Measurements from ENCODE around the gene ABI3BP.

ABI3BP gene

GRCh38 chr3:100976611-100977010, 16.6 kb downstream of the ABI3BP start:
- Histone ChIP-seq H3K27me3 (ENCODE audit: insufficient read depth, low read length) (no peaks in the 10 kb centered on the region), H3K9me3 (ENCODE audit: low read length) (no peaks in the 10 kb centered on the region), H2AFZ (ENCODE audit: low read depth, low read length) (no peak overlapping the region), H3K4me3 (ENCODE audit: low read length) (no peak overlapping the region), H3K4me1 (ENCODE audit: insufficient read depth, low read length) (no peaks in the 10 kb centered on the region), H3K36me3 (ENCODE audit: insufficient read depth, low read length) (no peaks in the 10 kb centered on the region)

DNA sequence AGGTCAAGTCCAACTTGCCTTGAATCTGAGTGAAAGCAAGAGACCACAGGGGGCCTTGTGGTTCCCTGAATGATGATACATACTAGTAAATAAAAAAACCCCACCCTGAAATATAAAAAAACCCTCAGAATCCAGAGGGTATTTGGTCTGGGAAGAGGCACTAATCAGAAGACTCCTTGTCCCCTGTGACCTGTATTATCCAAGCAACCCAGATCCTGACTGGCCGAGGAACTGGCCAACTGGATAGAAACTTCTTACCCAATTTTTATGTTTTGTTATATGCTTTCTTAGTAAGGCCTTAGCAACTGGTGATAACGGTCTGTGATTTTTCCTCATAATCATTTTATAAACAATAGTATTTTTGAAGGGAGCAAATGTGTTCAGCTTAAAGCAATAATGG, 17.5 kb downstream of the ABI3BP start:
- H3K4me1 ChIP-seq (ENCODE audit: insufficient read depth, low read length): no peaks in the 10 kb centered on the region
- no peaks in the 10 kb centered on the region for H3K36me3 ChIP-seq (ENCODE audit: insufficient read depth, low read length)
- H3K27me3 ChIP-seq (ENCODE audit: insufficient read depth, low read length): no peaks in the 10 kb centered on the region
- H3K9me3 ChIP-seq (ENCODE audit: low read length): no peaks in the 10 kb centered on the region
- H3K4me3 ChIP-seq (ENCODE audit: low read length): no peak overlapping the region
- no peak overlapping the region for H2AFZ ChIP-seq (ENCODE audit: low read depth, low read length)

DNA sequence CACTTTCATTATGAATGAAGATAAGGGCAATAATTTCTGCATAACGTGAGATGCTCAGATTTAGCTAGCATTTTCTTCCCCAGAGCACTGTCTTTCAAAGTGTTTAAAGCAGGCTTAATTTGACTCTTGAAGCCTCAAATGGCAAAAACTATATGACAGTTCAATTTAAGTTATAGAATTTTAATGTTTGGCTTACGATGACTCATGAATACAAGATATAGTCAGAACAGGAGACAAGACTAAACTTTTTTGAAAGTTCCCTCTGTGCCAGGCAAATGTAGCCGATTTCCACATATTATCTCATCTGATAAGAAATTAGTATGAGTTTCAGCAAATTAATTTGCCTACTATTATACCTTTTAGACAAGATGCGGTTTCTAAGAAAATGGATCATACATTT, 19.6 kb downstream of the ABI3BP start:
- H3K27me3 ChIP-seq (ENCODE audit: insufficient read depth, low read length): no peaks in the 10 kb centered on the region
- H2AFZ ChIP-seq (ENCODE audit: low read depth, low read length): no peak overlapping the region
- no peaks in the 10 kb centered on the region for H3K9me3 ChIP-seq (ENCODE audit: low read length)
- no peaks in the 10 kb centered on the region for H3K36me3 ChIP-seq (ENCODE audit: insufficient read depth, low read length)
- no peak overlapping the region for H3K4me3 ChIP-seq (ENCODE audit: low read length)
- no peaks in the 10 kb centered on the region for H3K4me1 ChIP-seq (ENCODE audit: insufficient read depth, low read length)

GRCh38 chr3:100972867-100973266, 20.4 kb downstream of the ABI3BP start:
- no peaks in the 10 kb centered on the region for H3K36me3 ChIP-seq (ENCODE audit: insufficient read depth, low read length)
- H2AFZ ChIP-seq (ENCODE audit: low read depth, low read length): no peak overlapping the region
- H3K27me3 ChIP-seq (ENCODE audit: insufficient read depth, low read length): no peaks in the 10 kb centered on the region
- no peak overlapping the region for H3K4me3 ChIP-seq (ENCODE audit: low read length)
- H3K4me1 ChIP-seq (ENCODE audit: insufficient read depth, low read length): no peaks in the 10 kb centered on the region
- H3K9me3 ChIP-seq (ENCODE audit: low read length): no peaks in the 10 kb centered on the region

DNA sequence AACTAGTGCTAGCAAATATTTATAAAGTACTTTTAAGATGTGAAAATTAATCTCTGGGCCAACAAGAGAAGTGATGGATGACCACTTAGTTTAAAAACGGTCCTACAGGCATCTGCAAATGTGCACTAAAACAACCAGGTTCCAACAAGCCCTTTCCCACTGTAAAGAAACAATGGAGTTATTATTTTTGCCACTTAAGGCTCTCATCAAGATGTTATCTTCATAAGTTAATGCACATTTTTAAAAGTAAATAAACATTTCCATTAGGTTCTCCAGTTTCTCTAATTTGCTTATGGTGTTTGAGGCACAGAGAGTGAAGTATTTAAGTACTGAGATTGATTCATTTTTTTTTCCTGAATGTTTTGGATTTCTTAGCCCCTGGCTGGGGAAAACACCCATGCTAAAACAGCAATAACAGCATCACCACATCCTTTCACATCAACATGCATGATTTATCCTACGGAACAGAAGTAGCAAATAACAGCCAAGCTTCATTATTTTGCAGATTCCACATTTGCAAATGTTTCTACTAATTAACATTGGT, 20.8 kb downstream of the ABI3BP start:
- Histone ChIP-seq H3K36me3 (ENCODE audit: insufficient read depth, low read length) (no peaks in the 10 kb centered on the region), H3K4me3 (ENCODE audit: low read length) (no peak overlapping the region), H3K9me3 (ENCODE audit: low read length) (no peaks in the 10 kb centered on the region), H2AFZ (ENCODE audit: low read depth, low read length) (no peak overlapping the region), H3K27me3 (ENCODE audit: insufficient read depth, low read length) (no peaks in the 10 kb centered on the region), H3K4me1 (ENCODE audit: insufficient read depth, low read length) (no peaks in the 10 kb centered on the region)

DNA sequence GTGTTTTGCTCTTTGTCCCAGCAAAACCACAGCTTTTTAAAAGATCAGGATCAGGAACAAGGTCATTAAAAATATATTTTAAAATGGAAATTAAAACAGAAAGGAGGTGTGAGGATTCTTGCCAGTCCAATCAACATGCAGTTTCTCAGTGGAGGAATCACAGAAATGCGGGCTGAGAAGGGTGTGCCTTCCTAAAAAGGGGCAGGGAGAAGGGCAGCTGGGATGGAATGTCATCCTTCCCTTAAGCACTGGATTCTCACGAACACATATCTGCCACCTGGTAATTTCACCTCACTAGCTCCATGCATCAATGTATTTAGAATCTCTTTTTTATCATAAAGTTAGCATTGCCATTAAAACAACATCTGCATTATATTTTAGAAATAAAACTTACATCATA, 21.4 kb downstream of the ABI3BP start:
- H3K36me3 ChIP-seq (ENCODE audit: insufficient read depth, low read length): no peaks in the 10 kb centered on the region
- no peaks in the 10 kb centered on the region for H3K4me1 ChIP-seq (ENCODE audit: insufficient read depth, low read length)
- H2AFZ ChIP-seq (ENCODE audit: low read depth, low read length): no peak overlapping the region
- H3K9me3 ChIP-seq (ENCODE audit: low read length): no peaks in the 10 kb centered on the region
- no peaks in the 10 kb centered on the region for H3K27me3 ChIP-seq (ENCODE audit: insufficient read depth, low read length)
- no peak overlapping the region for H3K4me3 ChIP-seq (ENCODE audit: low read length)

DNA sequence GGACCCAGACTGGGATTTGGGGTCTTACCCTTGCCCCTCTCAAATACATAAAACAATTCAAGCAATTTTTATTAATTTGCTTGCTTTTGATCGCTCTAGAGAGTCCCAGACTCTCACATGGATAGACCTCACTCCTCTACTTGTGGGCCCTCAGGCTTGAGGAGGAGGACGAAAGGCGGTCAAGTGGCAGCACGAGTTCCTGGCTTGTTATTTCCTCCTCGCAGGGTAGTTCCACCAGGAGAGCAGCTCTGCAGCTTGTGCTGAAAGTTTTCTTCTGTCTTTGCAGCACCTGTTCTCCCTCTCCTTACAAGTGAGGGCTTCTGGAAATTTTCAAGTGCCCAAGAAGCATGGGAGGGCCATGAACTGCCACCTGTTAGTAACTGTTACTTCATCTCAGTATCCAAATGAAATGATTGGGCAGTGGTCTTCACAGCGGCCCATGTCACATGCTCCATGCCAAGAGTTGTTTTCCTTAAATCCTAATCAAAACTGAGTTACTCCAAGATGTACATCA, 22.7 kb downstream of the ABI3BP start:
- Histone ChIP-seq H3K4me1 (ENCODE audit: insufficient read depth, low read length) (no peaks in the 10 kb centered on the region), H3K9me3 (ENCODE audit: low read length) (no peaks in the 10 kb centered on the region), H3K4me3 (ENCODE audit: low read length) (no peak overlapping the region), H2AFZ (ENCODE audit: low read depth, low read length) (no peak overlapping the region), H3K27me3 (ENCODE audit: insufficient read depth, low read length) (no peaks in the 10 kb centered on the region), H3K36me3 (ENCODE audit: insufficient read depth, low read length) (no peaks in the 10 kb centered on the region)

DNA sequence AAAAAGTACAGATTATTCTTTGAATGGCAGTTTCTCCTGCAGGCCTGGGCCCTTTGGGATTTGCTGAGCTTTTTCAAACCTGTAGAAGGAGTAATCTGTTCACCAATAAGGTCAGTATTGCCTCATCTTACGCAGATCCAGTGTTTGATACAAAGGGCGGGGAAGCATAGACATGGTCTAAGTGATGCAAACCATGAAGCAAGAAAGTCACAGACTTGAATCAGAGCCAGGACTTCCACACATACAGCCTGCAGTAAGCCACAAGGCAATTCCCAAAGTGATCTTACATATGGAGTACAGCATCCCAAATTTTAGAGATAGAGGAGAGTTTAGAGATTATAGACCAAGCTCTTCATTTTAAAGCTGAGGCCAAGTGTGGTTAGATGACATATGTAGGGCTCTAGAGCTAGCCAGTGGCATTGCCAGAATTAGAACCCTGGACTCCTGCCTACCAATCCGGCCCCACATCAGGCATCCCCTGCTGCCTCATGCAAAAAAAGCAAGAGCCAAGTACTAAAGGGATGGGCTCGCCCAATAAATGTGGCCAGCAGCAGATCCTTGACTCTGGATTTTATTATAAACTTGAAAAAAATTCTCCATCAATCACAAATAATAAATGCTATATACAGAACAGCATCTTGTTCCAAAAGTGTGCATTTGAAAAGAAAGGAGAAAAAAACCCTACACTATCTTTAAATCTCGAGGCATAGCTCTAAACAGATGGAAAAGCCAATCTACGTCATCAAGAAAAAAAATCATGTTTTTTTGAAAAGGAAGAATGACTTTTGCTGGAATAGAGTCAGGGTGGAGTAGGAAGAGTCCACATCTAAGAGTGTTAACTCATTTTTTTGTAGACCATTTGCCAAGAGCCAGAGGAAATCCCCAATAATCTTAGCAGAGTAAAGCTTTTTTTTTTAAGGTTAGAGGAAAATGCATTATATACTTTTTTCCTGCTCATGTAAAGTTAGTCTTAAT, 24.0 kb downstream of the ABI3BP start:
- Histone ChIP-seq H3K36me3 (ENCODE audit: insufficient read depth, low read length) (no peaks in the 10 kb centered on the region), H3K9me3 (ENCODE audit: low read length) (no peaks in the 10 kb centered on the region), H3K4me1 (ENCODE audit: insufficient read depth, low read length) (no peaks in the 10 kb centered on the region), H3K4me3 (ENCODE audit: low read length) (no peak overlapping the region), H2AFZ (ENCODE audit: low read depth, low read length) (no peak overlapping the region), H3K27me3 (ENCODE audit: insufficient read depth, low read length) (no peaks in the 10 kb centered on the region)

GRCh38 chr3:100966807-100967206, 26.4 kb downstream of the ABI3BP start:
- Histone ChIP-seq H3K27me3 (ENCODE audit: insufficient read depth, low read length) (no peaks in the 10 kb centered on the region), H3K4me1 (ENCODE audit: insufficient read depth, low read length) (no peaks in the 10 kb centered on the region), H2AFZ (ENCODE audit: low read depth, low read length) (no peak overlapping the region), H3K36me3 (ENCODE audit: insufficient read depth, low read length) (no peaks in the 10 kb centered on the region), H3K9me3 (ENCODE audit: low read length) (no peaks in the 10 kb centered on the region), H3K4me3 (ENCODE audit: low read length) (no peak overlapping the region)

GRCh38 chr3:100966049-100966491, 27.2 kb downstream of the ABI3BP start:
- H2AFZ ChIP-seq (ENCODE audit: low read depth, low read length): no peak overlapping the region
- no peak overlapping the region for H3K4me3 ChIP-seq (ENCODE audit: low read length)
- H3K27me3 ChIP-seq (ENCODE audit: insufficient read depth, low read length): no peaks in the 10 kb centered on the region
- no peaks in the 10 kb centered on the region for H3K4me1 ChIP-seq (ENCODE audit: insufficient read depth, low read length)
- H3K9me3 ChIP-seq (ENCODE audit: low read length): no peaks in the 10 kb centered on the region
- no peaks in the 10 kb centered on the region for H3K36me3 ChIP-seq (ENCODE audit: insufficient read depth, low read length)

DNA sequence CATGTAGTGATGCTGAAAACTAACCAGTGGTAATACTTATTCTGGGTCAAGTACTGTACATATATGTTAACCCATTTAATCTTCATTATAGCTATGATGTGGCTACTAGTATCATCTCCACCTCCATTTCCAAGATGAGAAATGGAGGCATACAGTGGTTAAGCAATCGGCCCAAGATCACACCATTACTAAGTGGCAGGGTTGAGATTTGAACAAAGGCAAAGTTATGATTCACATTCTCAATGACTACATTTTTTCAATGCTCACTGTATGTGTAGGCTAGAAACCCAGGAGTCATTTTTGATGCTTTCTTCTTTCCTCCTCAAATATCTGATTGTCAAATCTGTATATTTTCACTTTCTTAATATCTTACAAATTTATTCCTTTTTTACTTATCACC, 30.2 kb downstream of the ABI3BP start:
- Histone ChIP-seq H3K27me3 (ENCODE audit: insufficient read depth, low read length) (no peaks in the 10 kb centered on the region), H3K4me3 (ENCODE audit: low read length) (no peak overlapping the region), H3K36me3 (ENCODE audit: insufficient read depth, low read length) (no peaks in the 10 kb centered on the region), H3K9me3 (ENCODE audit: low read length) (no peaks in the 10 kb centered on the region), H3K4me1 (ENCODE audit: insufficient read depth, low read length) (no peaks in the 10 kb centered on the region), H2AFZ (ENCODE audit: low read depth, low read length) (no peak overlapping the region)

- no peaks in the 10 kb centered on the region for H3K36me3 ChIP-seq (ENCODE audit: insufficient read depth, low read length)
- H3K4me3 ChIP-seq (ENCODE audit: low read length): no peak overlapping the region
- no peaks in the 10 kb centered on the region for H3K4me1 ChIP-seq (ENCODE audit: insufficient read depth, low read length)
- no peak overlapping the region for H2AFZ ChIP-seq (ENCODE audit: low read depth, low read length)
- H3K27me3 ChIP-seq (ENCODE audit: insufficient read depth, low read length): peaks cover 2% of the 10 kb centered on the region
- H3K9me3 ChIP-seq (ENCODE audit: low read length): no peaks in the 10 kb centered on the region
Observed at GRCh38 chr3:100957261-100957986, 35.8 kb downstream of the ABI3BP start.

DNA sequence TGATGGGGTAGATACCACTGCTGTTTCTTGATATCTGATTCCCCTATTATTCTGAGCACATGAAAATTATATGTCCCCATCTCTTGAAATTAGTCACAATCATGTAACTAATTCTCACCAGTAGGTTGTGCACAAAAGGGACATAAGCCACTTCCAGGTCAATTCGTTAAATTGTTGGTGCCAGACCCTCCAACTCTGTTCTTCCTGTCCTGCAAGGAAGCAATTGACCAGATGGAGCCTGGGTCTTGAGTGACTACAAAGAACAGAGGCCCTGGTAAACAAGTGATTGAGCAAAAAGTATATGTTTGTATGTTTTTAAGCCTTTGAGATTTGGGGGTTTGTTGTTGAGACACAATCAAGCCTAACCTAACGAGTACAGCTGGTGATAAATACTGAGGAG, 36.9 kb downstream of the ABI3BP start:
- H3K9me3 ChIP-seq (ENCODE audit: low read length): no peaks in the 10 kb centered on the region
- peaks cover 2% of the 10 kb centered on the region for H3K27me3 ChIP-seq (ENCODE audit: insufficient read depth, low read length)
- no peak overlapping the region for H3K4me3 ChIP-seq (ENCODE audit: low read length)
- H3K4me1 ChIP-seq (ENCODE audit: insufficient read depth, low read length): no peaks in the 10 kb centered on the region
- H2AFZ ChIP-seq (ENCODE audit: low read depth, low read length): no peak overlapping the region
- no peaks in the 10 kb centered on the region for H3K36me3 ChIP-seq (ENCODE audit: insufficient read depth, low read length)

Data from neuron (in vitro differentiated cells).